A549 treated with RU486 at 1 μM for 4 hours (cell line): Measurements from ENCODE around the gene DMKN. TPM values are rescaled to one million over a fixed set of nuclear protein-coding genes. Genes with fewer than 3 reads are reported as not detected.

Source experiments
- total RNA-seq: library from RNA; stranded (reverse); fragments of 200-300 nt; extraction: Qiagen RNA extraction; gene quantifications from 5 replicates; pipeline ENCODE4 v1.2.3, GENCODE V29; 2022; ENCODE audit warnings: low read depth

Gene DMKN
- total RNA-seq = 29.0 to 46.4 TPM (median 36.8 TPM) in 5 replicates

GRCh38 chr19:35513628-35514281 lies at the start of gene DMKN:
TSS of gene DMKN (minus strand) at chr19:35513649. CDS start at chr19:35513475, 174 bp downstream.

GRCh38 chr19:35545001-35545854 lies 31.8 kb upstream of the DMKN start, which contains the start of gene TMEM147:
TSS of gene TMEM147 (plus strand) at chr19:35545626. CDS start at chr19:35545740, 114 bp downstream.

GRCh38 chr19:35533201-35533821 lies 19.9 kb upstream of the DMKN start, which contains the start of gene GAPDHS:
TSS of gene GAPDHS (plus strand) at chr19:35533456. CDS start at chr19:35533528, 72 bp downstream.

GRCh38 chr19:35528218-35529038 lies 15.0 kb upstream of the DMKN start, which contains the start of gene SBSN:
TSS of gene SBSN (minus strand) at chr19:35528311. CDS start at chr19:35528281, 30 bp downstream.

GRCh38 chr19:35490364-35490763 lies 23.1 kb downstream of the DMKN start, which contains the start of gene KRTDAP:
TSS of gene KRTDAP (minus strand) at chr19:35490464. CDS start at chr19:35490442, 22 bp downstream.

GRCh38 chr19:35447606-35448469 lies 65.6 kb downstream of the DMKN start, which contains the start of gene FFAR2:
TSS of gene FFAR2 (plus strand) at chr19:35448257. CDS start at chr19:35449715, 1,458 bp downstream.

Other genes with a start within 250 kb of the DMKN start
- gene USF2, start 244.7 kb downstream of the DMKN start, total RNA-seq = 129 to 163 TPM (median 162 TPM) in 5 replicates
- 0.31 TPM in 1 of 5 replicates, not detected in the others for gene HAMP, start 231.1 kb downstream of the DMKN start, total RNA-seq
- gene MAG, start 221.5 kb downstream of the DMKN start, total RNA-seq = not detected in 5 replicates
- gene CD22, start 184.5 kb downstream of the DMKN start, total RNA-seq = 0.49 to 2.2 TPM (median 0.81 TPM) in 5 replicates
- gene FFAR1, start 165.7 kb downstream of the DMKN start, total RNA-seq = 0.06 TPM in 1 of 5 replicates, not detected in the others
- not detected in 5 replicates for gene FFAR3, start 155.2 kb downstream of the DMKN start, total RNA-seq
- not detected in 5 replicates for gene GPR42, start 142.6 kb downstream of the DMKN start, total RNA-seq
- gene FFAR2, start 65.4 kb downstream of the DMKN start, total RNA-seq = not detected in 5 replicates
- not detected in 5 replicates for gene KRTDAP, start 23.2 kb downstream of the DMKN start, total RNA-seq
- 2.0 to 3.9 TPM (median 2.9 TPM) in 5 replicates for gene SBSN, start 14.7 kb upstream of the DMKN start, total RNA-seq
- not detected in 5 replicates for gene GAPDHS, start 19.8 kb upstream of the DMKN start, total RNA-seq
- gene TMEM147, start 32.0 kb upstream of the DMKN start, total RNA-seq = 378 to 437 TPM (median 424 TPM) in 5 replicates
- gene ATP4A, start 50.0 kb upstream of the DMKN start, total RNA-seq = not detected in 5 replicates
- not detected in 5 replicates for gene PMIS2, start 72.5 kb upstream of the DMKN start, total RNA-seq
- 11.9 to 16.6 TPM (median 15.7 TPM) in 5 replicates for gene HAUS5, start 99.1 kb upstream of the DMKN start, total RNA-seq
- gene RBM42, start 115.4 kb upstream of the DMKN start, total RNA-seq = 137 to 219 TPM (median 210 TPM) in 5 replicates
- gene ETV2, start 128.1 kb upstream of the DMKN start, total RNA-seq = 1.4 to 2.8 TPM (median 2.2 TPM) in 5 replicates
- 1,299 to 1,635 TPM (median 1,348 TPM) in 5 replicates for gene COX6B1, start 134.7 kb upstream of the DMKN start, total RNA-seq
- gene UPK1A, start 152.9 kb upstream of the DMKN start, total RNA-seq = 0.67 to 0.99 TPM (median 0.85 TPM) in 5 replicates
- gene ZBTB32, start 190.9 kb upstream of the DMKN start, total RNA-seq = not detected in 5 replicates
- 49.8 to 65.3 TPM (median 57.7 TPM) in 5 replicates for gene KMT2B, start 204.4 kb upstream of the DMKN start, total RNA-seq
- gene IGFLR1, start 228.8 kb upstream of the DMKN start, total RNA-seq = 10.7 to 12.8 TPM (median 11.2 TPM) in 5 replicates
- gene U2AF1L4, start 231.8 kb upstream of the DMKN start, total RNA-seq = 24.3 to 27.8 TPM (median 26.3 TPM) in 5 replicates
- 261 to 334 TPM (median 293 TPM) in 5 replicates for gene PSENEN, start 232.0 kb upstream of the DMKN start, total RNA-seq
- 20.4 to 23.4 TPM (median 22.5 TPM) in 5 replicates for gene LIN37, start 234.9 kb upstream of the DMKN start, total RNA-seq
- gene HSPB6, start 243.4 kb upstream of the DMKN start, total RNA-seq = 0.10 to 0.30 TPM (median 0.24 TPM) in 5 replicates
- 25.6 to 28.1 TPM (median 27.1 TPM) in 5 replicates for gene PROSER3, start 244.5 kb upstream of the DMKN start, total RNA-seq